WTC11 (cell line): Measurements from ENCODE around the gene CITED1. TPM values are rescaled to one million over a fixed set of nuclear protein-coding genes. Genes with fewer than 3 reads are reported as not detected.

ENCODE experiments used
- ATAC-seq: fragments of 200-7000 bp; cut with Tn5 transposase; 2 replicates; pipeline ENCODE4 v1.10.0; 2021; ENCODE audit warnings: mild to moderate bottlenecking, moderate library complexity
- CTCF ChIA-PET: fragments of 300-600 bp; sonication (Branson Sonifier 250); formaldehyde crosslinking; loops from one replicate; lab custom pipeline; 2021; ENCODE audit warnings: antibody characterized with exemption; lab: Charles Lee
- POLR2A ChIA-PET: fragments of 350-600 bp; sonication (Branson Sonifier 250); formaldehyde crosslinking; loops from one replicate; lab custom pipeline; 2021; ENCODE audit warnings: antibody characterized with exemption; lab: Charles Lee
- DNase-seq: peaks from one replicate; pipeline ENCODE4 v3.0.0; 2021; ENCODE audit warnings: low spot score
- H3K27ac Mint-ChIP-seq: 2 replicates; pipeline ENCODE4 v1.8.0; 2021; ENCODE audit warnings: mixed read lengths
- H3K27me3 Mint-ChIP-seq: 2 replicates; pipeline ENCODE4 v1.8.0; 2021; ENCODE audit warnings: low read depth, mild to moderate bottlenecking, moderate library complexity, mixed read lengths
- H3K36me3 Mint-ChIP-seq: 2 replicates; pipeline ENCODE4 v1.8.0; 2021; ENCODE audit warnings: mixed read lengths
- H3K4me1 Mint-ChIP-seq: 2 replicates; pipeline ENCODE4 v1.8.0; 2022; ENCODE audit warnings: mixed read lengths
- H3K4me3 Mint-ChIP-seq: 2 replicates; pipeline ENCODE4 v1.8.0; 2021; ENCODE audit warnings: mild to moderate bottlenecking, moderate library complexity, mixed read lengths
- H3K9me3 Mint-ChIP-seq: 2 replicates; pipeline ENCODE4 v1.8.0; 2021; ENCODE audit warnings: mixed read lengths
- CREB1 ChIP-seq: sonication (generic); formaldehyde crosslinking; IDR thresholded peaks from 2 replicates; pipeline ENCODE4 v1.8.0; 2023; ENCODE audit warnings: mild to moderate bottlenecking, missing genetic modification reagents
- FOXK1 ChIP-seq: sonication (generic); formaldehyde crosslinking; IDR thresholded peaks from 2 replicates; pipeline ENCODE4 v1.8.0; 2022; ENCODE audit warnings: mild to moderate bottlenecking, moderate library complexity, missing genetic modification reagents
- GTF2I ChIP-seq: fragments of 250-450 bp; sonication (Bioruptor Pico); conservative IDR thresholded peaks from 2 replicates; pipeline ENCODE4 v1.4.0; 2021; ENCODE audit warnings: mild to moderate bottlenecking
- IRF2 ChIP-seq: sonication (generic); formaldehyde crosslinking; IDR thresholded peaks from 2 replicates; pipeline ENCODE4 v1.8.0; 2022; ENCODE audit warnings: low read depth, missing genetic modification reagents, borderline replicate concordance
- JUN ChIP-seq: sonication (generic); formaldehyde crosslinking; IDR thresholded peaks from 2 replicates; pipeline ENCODE4 v1.8.0; 2023; ENCODE audit warnings: mild to moderate bottlenecking, missing genetic modification reagents
- NFE2L1 ChIP-seq: sonication (generic); formaldehyde crosslinking; IDR thresholded peaks from 2 replicates; pipeline ENCODE4 v1.8.1; 2023; ENCODE audit warnings: missing genetic modification reagents
- PRRX2 ChIP-seq: fragments of 250-450 bp; sonication (Bioruptor Pico); IDR thresholded peaks from 2 replicates; pipeline ENCODE4 v1.8.0; 2021; ENCODE audit warnings: mild to moderate bottlenecking
- SMAD4 ChIP-seq: sonication (generic); formaldehyde crosslinking; IDR thresholded peaks from 2 replicates; pipeline ENCODE4 v1.8.0; 2022; ENCODE audit warnings: mild to moderate bottlenecking, missing genetic modification reagents
- ZNF317 ChIP-seq: sonication (generic); formaldehyde crosslinking; IDR thresholded peaks from 2 replicates; pipeline ENCODE4 v1.8.1; 2023; ENCODE audit warnings: low read depth, mild to moderate bottlenecking, moderate library complexity, missing genetic modification reagents, borderline replicate concordance
- ZNF416 ChIP-seq: fragments of 250-450 bp; sonication (Bioruptor Pico); IDR thresholded peaks from 2 replicates; pipeline ENCODE4 v1.9.0; 2021; ENCODE audit warnings: mild to moderate bottlenecking, inconsistent platforms
- total RNA-seq: library from RNA; stranded (reverse); gene quantifications from 3 replicates; pipeline ENCODE4 v1.2.3, GENCODE V29; 2021
- TF ChIP-seq, protein P1 (sequence below): sonication (generic); formaldehyde crosslinking; IDR thresholded peaks from 2 replicates; pipeline ENCODE4 v1.8.1; 2022; ENCODE audit warnings: low read depth, mild to moderate bottlenecking, moderate library complexity, missing genetic modification reagents, borderline replicate concordance
- TF ChIP-seq, protein P2 (sequence below): sonication (generic); formaldehyde crosslinking; IDR thresholded peaks from 2 replicates; pipeline ENCODE4 v1.8.0; 2023; ENCODE audit warnings: missing genetic modification reagents, mild to moderate bottlenecking, borderline replicate concordance
- TF ChIP-seq, protein P3 (sequence below): sonication (generic); formaldehyde crosslinking; conservative IDR thresholded peaks from 2 replicates; pipeline ENCODE4 v1.8.1; 2022; ENCODE audit warnings: mild to moderate bottlenecking, missing genetic modification reagents
- TF ChIP-seq, protein P4 (sequence below): sonication (generic); formaldehyde crosslinking; IDR thresholded peaks from 2 replicates; pipeline ENCODE4 v1.8.1; 2023; ENCODE audit warnings: mild to moderate bottlenecking, missing genetic modification reagents

CITED1 gene
- total RNA-seq, 1 experiment from 2014 or later: 2.2 TPM

DNA sequence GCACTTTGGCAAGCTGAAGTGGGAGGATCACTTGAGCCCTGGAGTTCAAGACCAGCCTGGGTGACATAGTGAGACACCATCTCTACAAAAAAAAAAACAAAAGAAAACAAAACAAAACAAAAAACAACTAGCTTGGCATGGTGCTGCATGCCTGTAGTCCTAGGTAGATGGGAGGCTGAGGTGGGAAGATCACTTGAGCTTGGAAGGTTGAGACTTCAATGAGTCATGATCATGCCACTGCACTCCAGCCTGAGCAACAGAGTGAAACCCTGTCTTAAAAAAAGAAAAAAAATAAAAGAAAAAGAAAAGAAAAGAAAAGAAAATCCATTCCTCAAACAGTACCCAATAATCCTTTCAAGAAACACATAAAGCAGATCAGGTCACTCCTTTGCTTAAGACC, 52.0 kb downstream of the CITED1 start:
- H3K27ac Mint-ChIP-seq: no peak overlapping the region
- TF ChIP-seq CREB1 (CRISPR knock-in tag) (no peak), GTF2I (CRISPR knock-in tag) (no peak), ZNF317 (CRISPR knock-in tag) (no peak), IRF2 (CRISPR knock-in tag) (no peak), PRRX2 (CRISPR knock-in tag) (no peak), ZNF416 (no peak), SMAD4 (CRISPR knock-in tag) (no peak), NFE2L1 (CRISPR knock-in tag) (no peak), JUN (CRISPR knock-in tag) (no peak), FOXK1 (CRISPR knock-in tag) (no peak)
- TF ChIP-seq, protein P1, sequence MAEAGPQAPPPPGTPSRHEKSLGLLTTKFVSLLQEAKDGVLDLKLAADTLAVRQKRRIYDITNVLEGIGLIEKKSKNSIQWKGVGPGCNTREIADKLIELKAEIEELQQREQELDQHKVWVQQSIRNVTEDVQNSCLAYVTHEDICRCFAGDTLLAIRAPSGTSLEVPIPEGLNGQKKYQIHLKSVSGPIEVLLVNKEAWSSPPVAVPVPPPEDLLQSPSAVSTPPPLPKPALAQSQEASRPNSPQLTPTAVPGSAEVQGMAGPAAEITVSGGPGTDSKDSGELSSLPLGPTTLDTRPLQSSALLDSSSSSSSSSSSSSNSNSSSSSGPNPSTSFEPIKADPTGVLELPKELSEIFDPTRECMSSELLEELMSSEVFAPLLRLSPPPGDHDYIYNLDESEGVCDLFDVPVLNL: no peak
- TF ChIP-seq, protein P2, sequence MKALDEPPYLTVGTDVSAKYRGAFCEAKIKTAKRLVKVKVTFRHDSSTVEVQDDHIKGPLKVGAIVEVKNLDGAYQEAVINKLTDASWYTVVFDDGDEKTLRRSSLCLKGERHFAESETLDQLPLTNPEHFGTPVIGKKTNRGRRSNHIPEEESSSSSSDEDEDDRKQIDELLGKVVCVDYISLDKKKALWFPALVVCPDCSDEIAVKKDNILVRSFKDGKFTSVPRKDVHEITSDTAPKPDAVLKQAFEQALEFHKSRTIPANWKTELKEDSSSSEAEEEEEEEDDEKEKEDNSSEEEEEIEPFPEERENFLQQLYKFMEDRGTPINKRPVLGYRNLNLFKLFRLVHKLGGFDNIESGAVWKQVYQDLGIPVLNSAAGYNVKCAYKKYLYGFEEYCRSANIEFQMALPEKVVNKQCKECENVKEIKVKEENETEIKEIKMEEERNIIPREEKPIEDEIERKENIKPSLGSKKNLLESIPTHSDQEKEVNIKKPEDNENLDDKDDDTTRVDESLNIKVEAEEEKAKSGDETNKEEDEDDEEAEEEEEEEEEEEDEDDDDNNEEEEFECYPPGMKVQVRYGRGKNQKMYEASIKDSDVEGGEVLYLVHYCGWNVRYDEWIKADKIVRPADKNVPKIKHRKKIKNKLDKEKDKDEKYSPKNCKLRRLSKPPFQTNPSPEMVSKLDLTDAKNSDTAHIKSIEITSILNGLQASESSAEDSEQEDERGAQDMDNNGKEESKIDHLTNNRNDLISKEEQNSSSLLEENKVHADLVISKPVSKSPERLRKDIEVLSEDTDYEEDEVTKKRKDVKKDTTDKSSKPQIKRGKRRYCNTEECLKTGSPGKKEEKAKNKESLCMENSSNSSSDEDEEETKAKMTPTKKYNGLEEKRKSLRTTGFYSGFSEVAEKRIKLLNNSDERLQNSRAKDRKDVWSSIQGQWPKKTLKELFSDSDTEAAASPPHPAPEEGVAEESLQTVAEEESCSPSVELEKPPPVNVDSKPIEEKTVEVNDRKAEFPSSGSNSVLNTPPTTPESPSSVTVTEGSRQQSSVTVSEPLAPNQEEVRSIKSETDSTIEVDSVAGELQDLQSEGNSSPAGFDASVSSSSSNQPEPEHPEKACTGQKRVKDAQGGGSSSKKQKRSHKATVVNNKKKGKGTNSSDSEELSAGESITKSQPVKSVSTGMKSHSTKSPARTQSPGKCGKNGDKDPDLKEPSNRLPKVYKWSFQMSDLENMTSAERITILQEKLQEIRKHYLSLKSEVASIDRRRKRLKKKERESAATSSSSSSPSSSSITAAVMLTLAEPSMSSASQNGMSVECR: no peak
- TF ChIP-seq, protein P3, sequence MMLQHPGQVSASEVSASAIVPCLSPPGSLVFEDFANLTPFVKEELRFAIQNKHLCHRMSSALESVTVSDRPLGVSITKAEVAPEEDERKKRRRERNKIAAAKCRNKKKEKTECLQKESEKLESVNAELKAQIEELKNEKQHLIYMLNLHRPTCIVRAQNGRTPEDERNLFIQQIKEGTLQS: no peak
- TF ChIP-seq, protein P4, sequence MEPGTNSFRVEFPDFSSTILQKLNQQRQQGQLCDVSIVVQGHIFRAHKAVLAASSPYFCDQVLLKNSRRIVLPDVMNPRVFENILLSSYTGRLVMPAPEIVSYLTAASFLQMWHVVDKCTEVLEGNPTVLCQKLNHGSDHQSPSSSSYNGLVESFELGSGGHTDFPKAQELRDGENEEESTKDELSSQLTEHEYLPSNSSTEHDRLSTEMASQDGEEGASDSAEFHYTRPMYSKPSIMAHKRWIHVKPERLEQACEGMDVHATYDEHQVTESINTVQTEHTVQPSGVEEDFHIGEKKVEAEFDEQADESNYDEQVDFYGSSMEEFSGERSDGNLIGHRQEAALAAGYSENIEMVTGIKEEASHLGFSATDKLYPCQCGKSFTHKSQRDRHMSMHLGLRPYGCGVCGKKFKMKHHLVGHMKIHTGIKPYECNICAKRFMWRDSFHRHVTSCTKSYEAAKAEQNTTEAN (CRISPR knock-in tag): no peak
- CTCF ChIA-PET: interaction anchor here (1.2 to 1.9 kb wide), 3 partner anchors 8 to 13 kb away, joined by 4 to 8 read pairs (median 7); no protein-coding TSS in a partner anchor
- no peaks in the 10 kb centered on the region for H3K36me3 Mint-ChIP-seq
- H3K27me3 Mint-ChIP-seq: no peaks in the 10 kb centered on the region; the same call in none of the 2 replicates
- H3K4me1 Mint-ChIP-seq: peaks cover 18% of the 10 kb centered on the region
- no peak overlapping the region for H3K4me3 Mint-ChIP-seq
- no peaks in the 10 kb centered on the region for H3K9me3 Mint-ChIP-seq
- ATAC-seq (no peak), DNase-seq (no peak)
- POLR2A ChIA-PET: interaction anchor here (1.1 to 1.5 kb wide), 2 partner anchors 14 to 24 kb away, joined by 3 read pairs; partner anchors contain the start of gene RPS4X

Other genes with a start within 250 kb of the CITED1 start
- 0.76 to 1.3 TPM (median 1.0 TPM) in 3 replicates for gene RTL5, start 174.0 kb downstream of the CITED1 start, total RNA-seq
- gene PIN4, start 124.2 kb downstream of the CITED1 start, total RNA-seq: 8.0 to 9.3 TPM (median 8.8 TPM) in 3 replicates
- gene ERCC6L, start 66.9 kb downstream of the CITED1 start, total RNA-seq: 17.8 to 19.8 TPM (median 18.4 TPM) in 3 replicates
- 805 to 905 TPM (median 863 TPM) in 3 replicates for gene RPS4X, start 28.7 kb downstream of the CITED1 start, total RNA-seq